ENCODE data around the gene ERAP2. TPM values are rescaled to one million over a fixed set of nuclear protein-coding genes. Genes with fewer than 3 reads are reported as not detected.
A peak's percentile ranks its signal among the peaks of the same experiment; 100 is the strongest.

The ERAP2 gene
- total RNA-seq, 2 experiments from 2014 or later, result 57.3 to 60.7 TPM

DNA sequence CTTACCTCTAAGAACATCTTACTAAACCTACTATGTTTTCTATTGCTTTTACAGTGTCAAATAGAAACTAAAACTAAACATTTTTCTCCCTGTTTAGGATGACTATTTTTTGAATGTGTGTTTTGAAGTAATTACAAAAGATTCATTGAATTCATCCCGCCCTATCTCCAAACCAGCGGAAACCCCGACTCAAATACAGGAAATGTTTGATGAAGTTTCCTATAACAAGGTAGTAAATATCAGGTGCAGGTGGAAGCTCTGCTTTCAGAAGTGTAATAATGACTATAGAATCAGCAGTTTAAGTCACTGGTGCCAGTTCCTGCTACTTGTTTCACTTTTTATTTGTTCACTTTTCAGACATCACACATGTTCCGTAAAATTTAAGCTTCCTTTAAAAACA is 20.0 kb downstream of the ERAP2 start:
- POLR2A ChIA-PET, result interaction anchor here (0.7 to 1.1 kb wide), 7 partner anchors 11 to 106 kb away, joined by 3 to 4 read pairs (median 3); partner anchors contain the start of gene LNPEP
- Mint-ChIP-seq H3K27me3 (no peaks in the 10 kb centered on the region), H3K4me3 (peak overlapping the region; percentile 77), H3K36me3 (ENCODE audit: low read depth) (peaks cover 66% of the 10 kb centered on the region), H3K27ac (peak overlapping the region; percentile 97), H3K9me3 (ENCODE audit: low read depth) (no peaks in the 10 kb centered on the region), H3K4me1 (peaks cover 52% of the 10 kb centered on the region)
- intact Hi-C loops (cut with DNase I, micrococcal nuclease), result loop anchor here (1.0 to 5.0 kb wide), 6 partner anchors 10 to 359 kb away; partner anchors contain the start of gene ERAP2 (in 2 of the 2)
- DNase-seq (peak; percentile 71), ATAC-seq (peak; percentile 74)
- CTCF ChIA-PET, result interaction anchor here (1.0 to 4.1 kb wide), 7 partner anchors 11 to 101 kb away, joined by 3 to 28 read pairs (median 6); no protein-coding TSS in a partner anchor

DNA sequence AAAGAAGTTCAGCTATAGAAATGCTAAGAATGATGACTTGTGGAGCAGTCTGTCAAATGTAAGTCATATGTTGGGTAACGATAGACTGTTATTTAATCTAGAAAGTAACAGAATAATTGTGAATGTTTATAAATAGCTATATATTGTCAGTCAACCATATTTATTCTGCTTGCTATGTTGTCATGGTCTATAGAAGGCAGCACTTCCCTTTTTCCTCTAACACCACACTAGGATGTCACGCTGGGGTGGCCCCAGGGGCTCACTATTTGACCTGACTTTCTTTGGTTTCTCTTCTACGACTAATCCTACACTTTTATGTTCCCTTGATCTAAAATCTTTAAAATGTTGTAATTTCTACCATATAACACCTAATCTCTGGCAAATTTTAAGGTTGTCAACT is 20.5 kb downstream of the ERAP2 start:
- no peaks in the 10 kb centered on the region for H3K27me3 Mint-ChIP-seq
- ChIA-PET CTCF (interaction anchor here (1.0 to 4.1 kb wide), 7 partner anchors 10 to 101 kb away, joined by 3 to 28 read pairs (median 6); no protein-coding TSS in a partner anchor), POLR2A (interaction anchor here (0.7 to 1.1 kb wide), 7 partner anchors 11 to 107 kb away, joined by 3 to 4 read pairs (median 3); partner anchors contain the start of gene LNPEP)
- intact Hi-C loops (cut with DNase I, micrococcal nuclease), result loop anchor here (1.0 to 5.0 kb wide), 6 partner anchors 11 to 360 kb away; partner anchors contain the start of gene ERAP2 (in 2 of the 2)
- DNase-seq (peak; percentile 59), ATAC-seq (peak; percentile 57)
- peaks cover 71% of the 10 kb centered on the region for H3K36me3 Mint-ChIP-seq (ENCODE audit: low read depth)
- peak overlapping the region; percentile 77 for H3K4me3 Mint-ChIP-seq
- no peaks in the 10 kb centered on the region for H3K9me3 Mint-ChIP-seq (ENCODE audit: low read depth)
- H3K27ac Mint-ChIP-seq, result peak overlapping the region; percentile 97
- peaks cover 52% of the 10 kb centered on the region for H3K4me1 Mint-ChIP-seq

DNA sequence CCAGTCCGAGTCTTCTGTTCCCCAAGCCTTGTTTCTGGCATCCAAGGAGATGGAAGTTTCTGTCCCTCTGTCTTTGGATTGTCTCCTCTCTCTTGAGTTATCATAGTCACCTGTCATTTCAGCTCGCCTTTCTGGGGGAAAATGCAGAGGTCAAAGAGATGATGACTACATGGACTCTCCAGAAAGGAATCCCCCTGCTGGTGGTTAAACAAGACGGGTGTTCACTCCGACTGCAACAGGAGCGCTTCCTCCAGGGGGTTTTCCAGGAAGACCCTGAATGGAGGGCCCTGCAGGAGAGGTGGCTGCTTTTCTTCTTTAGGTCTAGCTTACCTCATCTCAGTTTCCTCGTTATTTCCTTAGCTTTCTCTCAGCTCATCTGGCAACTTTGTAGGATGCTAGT is 25.1 kb downstream of the ERAP2 start:
- H3K36me3 Mint-ChIP-seq (ENCODE audit: low read depth), result peaks cover 66% of the 10 kb centered on the region
- DNase-seq (no peak), ATAC-seq (no peak)
- H3K27ac Mint-ChIP-seq, result peak overlapping the region; percentile 17
- H3K9me3 Mint-ChIP-seq (ENCODE audit: low read depth), result no peaks in the 10 kb centered on the region
- H3K27me3 Mint-ChIP-seq, result no peaks in the 10 kb centered on the region
- ChIA-PET POLR2A (no interaction called here), CTCF (interaction anchor here (0.6 to 2.8 kb wide), 8 partner anchors 9 to 240 kb away, joined by 3 to 11 read pairs (median 4); partner anchors contain the start of gene LIX1)
- no peak overlapping the region for H3K4me3 Mint-ChIP-seq
- intact Hi-C loops (cut with DNase I, micrococcal nuclease), result loop anchor here in 1 of 2 experiments (5.0 kb wide), 1 partner anchor 34 kb away; no protein-coding TSS in a partner anchor
- H3K4me1 Mint-ChIP-seq, result peaks cover 21% of the 10 kb centered on the region

DNA sequence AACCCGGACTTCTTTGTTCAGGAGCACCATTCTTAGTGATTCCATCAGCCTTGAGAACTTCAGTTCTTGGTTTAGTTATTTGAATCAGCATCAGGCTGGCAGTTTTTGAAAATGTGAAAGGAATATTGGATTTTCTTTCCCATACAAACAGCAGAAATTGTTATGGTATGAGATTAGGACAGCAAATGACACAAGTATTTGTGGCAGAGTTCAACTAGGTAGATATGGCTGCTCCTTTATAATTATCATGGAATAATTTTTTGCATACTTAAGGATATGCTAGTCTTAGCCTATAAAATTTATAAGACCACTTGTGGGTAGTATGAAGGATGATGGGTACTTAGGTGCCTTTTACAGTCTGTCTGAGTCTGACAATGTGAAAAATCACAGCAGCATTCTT is 25.5 kb downstream of the ERAP2 start:
- Mint-ChIP-seq H3K4me3 (no peak overlapping the region), H3K27ac (no peak overlapping the region), H3K9me3 (ENCODE audit: low read depth) (no peaks in the 10 kb centered on the region), H3K36me3 (ENCODE audit: low read depth) (peaks cover 62% of the 10 kb centered on the region), H3K27me3 (no peaks in the 10 kb centered on the region), H3K4me1 (peaks cover 17% of the 10 kb centered on the region)
- ATAC-seq, result no peak
- no peak for DNase-seq
- intact Hi-C loops (cut with DNase I, micrococcal nuclease), result loop anchor here in 1 of 2 experiments (5.0 kb wide), 1 partner anchor 35 kb away; no protein-coding TSS in a partner anchor
- CTCF ChIA-PET, result interaction anchor here (0.7 to 2.8 kb wide), 8 partner anchors 9 to 240 kb away, joined by 3 to 11 read pairs (median 4); partner anchors contain the start of gene LIX1
- POLR2A ChIA-PET, result interaction anchor here (0.7 kb wide), 1 partner anchor 16 kb away, joined by 10 read pairs; no protein-coding TSS in a partner anchor

DNA sequence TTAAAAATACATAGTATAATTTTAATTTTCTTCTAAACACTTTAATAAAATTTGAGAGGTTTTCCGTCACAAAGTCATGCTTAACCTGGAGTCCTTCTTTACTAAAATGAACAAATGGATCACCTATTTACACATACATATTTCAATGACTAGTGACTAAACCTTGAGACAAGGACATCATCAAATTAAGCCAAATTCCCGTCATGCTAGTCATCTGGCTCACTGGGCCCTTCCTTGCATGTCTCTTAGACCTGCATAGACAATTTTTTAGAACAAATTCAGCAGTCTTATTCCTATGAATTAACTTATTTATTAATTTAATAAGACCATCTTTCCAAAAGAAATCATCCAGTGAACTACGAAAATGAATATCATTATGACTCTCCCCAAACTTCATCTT is 26.6 kb downstream of the ERAP2 start:
- H3K9me3 Mint-ChIP-seq (ENCODE audit: low read depth), result no peaks in the 10 kb centered on the region
- intact Hi-C loops (cut with DNase I, micrococcal nuclease), result loop anchor here in 1 of 2 experiments (5.0 kb wide), 1 partner anchor 36 kb away; no protein-coding TSS in a partner anchor
- peaks cover 56% of the 10 kb centered on the region for H3K36me3 Mint-ChIP-seq (ENCODE audit: low read depth)
- ATAC-seq (no peak), DNase-seq (no peak)
- no peak overlapping the region for H3K27ac Mint-ChIP-seq
- H3K4me1 Mint-ChIP-seq, result peaks cover 12% of the 10 kb centered on the region
- CTCF ChIA-PET, result interaction anchor here (0.6 to 1.3 kb wide), 3 partner anchors 31 to 259 kb away, joined by 3 read pairs; no protein-coding TSS in a partner anchor
- POLR2A ChIA-PET, result no interaction called here
- no peak overlapping the region for H3K4me3 Mint-ChIP-seq
- no peaks in the 10 kb centered on the region for H3K27me3 Mint-ChIP-seq

DNA sequence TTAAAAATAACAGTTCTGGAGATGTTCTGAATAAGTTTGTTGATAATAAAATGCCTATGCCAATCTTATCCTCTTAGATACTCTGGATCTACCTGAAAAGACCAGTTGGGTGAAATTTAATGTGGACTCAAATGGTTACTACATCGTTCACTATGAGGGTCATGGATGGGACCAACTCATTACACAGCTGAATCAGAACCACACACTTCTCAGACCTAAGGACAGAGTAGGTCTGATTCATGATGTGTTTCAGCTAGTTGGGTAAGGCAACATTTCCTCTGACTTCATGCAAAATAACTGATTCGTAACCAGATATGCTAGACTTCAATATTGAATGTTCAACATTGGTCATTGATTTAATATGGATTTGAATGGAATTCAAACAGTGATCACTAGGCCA is 27.0 kb downstream of the ERAP2 start:
- ATAC-seq, result peak; percentile 83

DNA sequence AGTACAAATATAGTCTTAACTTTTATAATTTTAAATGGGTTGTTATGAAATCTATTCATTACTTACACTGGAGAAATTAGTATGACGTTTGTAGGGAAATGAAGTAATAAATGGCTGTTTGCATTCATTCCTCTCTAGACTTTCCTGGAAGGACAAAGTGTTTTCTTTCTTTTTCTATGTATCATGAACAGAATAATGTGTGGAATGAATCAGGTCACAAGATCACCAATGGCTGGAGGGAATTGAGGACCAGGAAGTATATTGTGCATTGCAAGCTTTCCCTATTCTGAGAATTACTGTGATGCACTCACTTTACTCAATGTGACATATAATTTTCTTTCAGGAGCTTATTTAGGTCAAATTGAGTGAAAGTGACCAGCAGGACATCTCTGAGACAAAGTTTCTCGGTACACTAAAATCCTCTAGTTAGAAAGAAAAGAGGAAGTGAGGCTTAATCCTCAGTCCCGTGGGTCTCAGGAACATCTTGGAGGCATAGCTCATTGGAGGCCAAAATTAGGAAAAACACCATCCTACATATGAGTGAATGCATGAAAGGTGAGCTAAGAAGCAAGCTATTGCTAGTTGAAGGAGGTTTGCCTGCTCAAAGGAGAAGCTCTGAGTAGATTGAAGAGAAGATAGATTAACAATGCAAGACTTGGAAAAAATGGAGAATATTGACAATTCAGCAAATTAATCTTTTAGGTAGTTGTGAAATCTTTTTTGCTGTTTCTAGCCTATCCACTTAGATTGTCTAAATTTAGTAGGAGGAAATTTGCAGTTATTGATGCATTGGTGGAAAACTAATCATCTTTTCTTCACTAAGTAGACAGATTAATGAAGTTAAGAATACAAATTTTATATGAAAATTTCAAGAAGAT is 28.0 kb downstream of the ERAP2 start:
- Mint-ChIP-seq H3K4me3 (no peak overlapping the region), H3K4me1 (peaks cover 9% of the 10 kb centered on the region), H3K36me3 (ENCODE audit: low read depth) (peaks cover 57% of the 10 kb centered on the region), H3K27me3 (no peaks in the 10 kb centered on the region), H3K27ac (no peak overlapping the region), H3K9me3 (ENCODE audit: low read depth) (no peaks in the 10 kb centered on the region)
- intact Hi-C loops (cut with DNase I, micrococcal nuclease), result loop anchor here in 1 of 2 experiments (1.0 to 5.0 kb wide), 2 partner anchors 15 to 37 kb away; no protein-coding TSS in a partner anchor
- ChIA-PET CTCF (interaction anchor here (0.6 to 2.8 kb wide), 8 partner anchors 10 to 257 kb away, joined by 3 to 13 read pairs (median 3); partner anchors contain the start of gene ERAP2), POLR2A (interaction anchor here (0.6 kb wide), 2 partner anchors 94 to 111 kb away, joined by 4 to 6 read pairs; no protein-coding TSS in a partner anchor)
- DNase-seq, result no peak
- ATAC-seq, result peak; percentile 61

More for the DNA sequence above, 27.0 kb downstream of the ERAP2 start:
- Mint-ChIP-seq H3K27ac (no peak overlapping the region), H3K27me3 (no peaks in the 10 kb centered on the region), H3K9me3 (ENCODE audit: low read depth) (no peaks in the 10 kb centered on the region), H3K36me3 (ENCODE audit: low read depth) (peaks cover 59% of the 10 kb centered on the region), H3K4me3 (no peak overlapping the region), H3K4me1 (peaks cover 12% of the 10 kb centered on the region)
- ChIA-PET POLR2A (no interaction called here), CTCF (interaction anchor here (1.2 to 2.8 kb wide), 4 partner anchors 20 to 258 kb away, joined by 3 to 13 read pairs (median 3); no protein-coding TSS in a partner anchor)
- no peak for DNase-seq
- intact Hi-C loops (cut with DNase I, micrococcal nuclease), result loop anchor here in 1 of 2 experiments (5.0 kb wide), 1 partner anchor 36 kb away; no protein-coding TSS in a partner anchor

DNA sequence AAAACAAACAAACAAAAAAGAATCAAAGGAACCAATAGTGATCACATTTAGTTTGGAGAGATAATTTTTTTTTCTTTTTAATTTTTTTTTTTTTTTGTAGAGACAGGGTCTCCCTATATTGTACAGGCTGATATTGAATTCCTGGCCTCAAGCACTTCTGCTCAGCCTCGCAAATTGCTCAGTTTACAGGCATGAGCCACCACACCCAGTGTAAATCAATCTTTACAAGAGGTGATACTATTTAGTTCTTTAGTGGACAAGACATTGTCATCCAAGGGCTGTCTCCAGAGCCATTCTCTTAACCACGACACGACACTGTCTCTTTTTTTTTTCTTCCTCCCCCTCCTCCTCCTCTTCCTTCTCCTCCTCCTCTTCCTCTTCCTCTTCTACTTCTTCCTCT is 29.6 kb downstream of the ERAP2 start:
- Mint-ChIP-seq H3K4me1 (peaks cover 9% of the 10 kb centered on the region), H3K27me3 (no peaks in the 10 kb centered on the region), H3K36me3 (ENCODE audit: low read depth) (peaks cover 58% of the 10 kb centered on the region), H3K4me3 (no peak overlapping the region), H3K9me3 (ENCODE audit: low read depth) (no peaks in the 10 kb centered on the region), H3K27ac (peak overlapping the region; percentile 12)
- intact Hi-C loops (cut with DNase I, micrococcal nuclease), result no loop called here
- no peak for ATAC-seq
- ChIA-PET POLR2A (no interaction called here), CTCF (interaction anchor here (2.8 kb wide), 1 partner anchor 37 kb away, joined by 13 read pairs; no protein-coding TSS in a partner anchor)
- no peak for DNase-seq

DNA sequence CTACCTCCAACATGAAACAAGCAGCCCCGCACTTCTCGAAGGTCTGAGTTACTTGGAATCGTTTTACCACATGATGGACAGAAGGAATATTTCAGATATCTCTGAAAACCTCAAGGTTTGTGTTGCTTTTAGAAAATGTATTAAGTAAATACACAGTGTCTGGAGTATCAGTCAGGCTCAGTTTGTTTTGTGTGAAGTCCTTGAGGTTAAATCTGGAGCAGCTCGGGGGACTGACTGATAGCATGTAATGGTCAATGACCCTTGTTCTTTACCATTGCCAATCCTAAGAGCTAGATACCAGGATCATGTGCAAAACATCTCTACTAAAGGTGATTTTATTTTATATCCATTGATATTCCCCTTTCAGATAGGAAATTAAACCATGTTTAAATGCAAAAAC is 32.7 kb downstream of the ERAP2 start:
- DNase-seq (no peak), ATAC-seq (no peak)
- ChIA-PET POLR2A (interaction anchor here (0.6 to 0.7 kb wide), 2 partner anchors 52 to 132 kb away, joined by 3 read pairs; no protein-coding TSS in a partner anchor), CTCF (interaction anchor here (0.6 to 0.7 kb wide), 2 partner anchors 20 to 1440 kb away, joined by 3 to 4 read pairs; no protein-coding TSS in a partner anchor)
- Mint-ChIP-seq H3K27ac (no peak overlapping the region), H3K27me3 (no peaks in the 10 kb centered on the region), H3K9me3 (ENCODE audit: low read depth) (no peaks in the 10 kb centered on the region), H3K4me3 (no peak overlapping the region), H3K36me3 (ENCODE audit: low read depth) (peaks cover 45% of the 10 kb centered on the region), H3K4me1 (peaks cover 3% of the 10 kb centered on the region)
- intact Hi-C loops (cut with DNase I, micrococcal nuclease), result no loop called here

DNA sequence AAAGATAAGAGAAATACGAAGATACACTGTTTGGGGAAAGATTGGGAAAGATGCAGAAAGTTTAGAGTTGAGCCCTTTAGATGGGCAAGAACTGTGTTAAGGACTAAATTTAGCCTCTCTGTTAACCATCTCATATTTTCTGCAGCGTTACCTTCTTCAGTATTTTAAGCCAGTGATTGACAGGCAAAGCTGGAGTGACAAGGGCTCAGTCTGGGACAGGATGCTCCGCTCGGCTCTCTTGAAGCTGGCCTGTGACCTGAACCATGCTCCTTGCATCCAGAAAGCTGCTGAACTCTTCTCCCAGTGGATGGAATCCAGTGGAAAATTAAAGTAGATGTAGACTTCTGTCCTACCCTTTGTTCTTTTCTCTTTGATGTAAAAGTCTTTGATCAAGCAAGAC is 33.1 kb downstream of the ERAP2 start:
- Mint-ChIP-seq H3K27me3 (no peaks in the 10 kb centered on the region), H3K4me3 (no peak overlapping the region), H3K27ac (no peak overlapping the region), H3K9me3 (ENCODE audit: low read depth) (no peaks in the 10 kb centered on the region), H3K4me1 (peaks cover 6% of the 10 kb centered on the region), H3K36me3 (ENCODE audit: low read depth) (peaks cover 45% of the 10 kb centered on the region)
- no peak for DNase-seq
- intact Hi-C loops (cut with DNase I, micrococcal nuclease), result no loop called here
- CTCF ChIA-PET, result interaction anchor here (0.6 to 1.7 kb wide), 2 partner anchors 13 to 1440 kb away, joined by 4 to 6 read pairs; no protein-coding TSS in a partner anchor
- POLR2A ChIA-PET, result interaction anchor here (0.7 kb wide), 1 partner anchor 132 kb away, joined by 3 read pairs; no protein-coding TSS in a partner anchor
- no peak for ATAC-seq

DNA sequence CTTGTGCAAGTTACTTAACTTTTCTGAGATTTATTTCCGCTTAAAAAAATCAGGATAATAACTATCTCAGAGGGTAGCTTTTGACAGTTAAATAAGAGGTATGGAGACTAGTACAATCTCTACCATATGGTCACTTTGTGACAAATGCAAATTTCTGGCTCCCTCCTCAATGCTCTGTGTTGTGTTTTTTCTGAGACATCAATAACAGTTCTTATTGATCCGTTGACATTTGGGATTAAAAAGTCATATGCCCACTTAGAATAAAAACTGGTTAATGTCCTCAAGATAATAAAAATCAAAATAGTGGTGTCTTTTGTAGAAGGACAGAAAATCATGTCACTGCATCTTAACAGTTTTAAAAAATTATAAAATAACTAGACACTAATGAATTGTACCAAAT is 34.8 kb downstream of the ERAP2 start:
- ChIA-PET POLR2A (no interaction called here), CTCF (interaction anchor here (0.6 to 1.7 kb wide), 8 partner anchors 9 to 228 kb away, joined by 3 to 6 read pairs (median 4); no protein-coding TSS in a partner anchor)
- Mint-ChIP-seq H3K36me3 (ENCODE audit: low read depth) (peaks cover 45% of the 10 kb centered on the region), H3K27me3 (no peaks in the 10 kb centered on the region), H3K27ac (no peak overlapping the region), H3K9me3 (ENCODE audit: low read depth) (no peaks in the 10 kb centered on the region), H3K4me1 (peaks cover 6% of the 10 kb centered on the region), H3K4me3 (no peak overlapping the region)
- intact Hi-C loops (cut with DNase I, micrococcal nuclease), result no loop called here
- no peak for ATAC-seq
- no peak for DNase-seq

Measured in activated CD4-positive, alpha-beta T cell treated with anti-CD3 and anti-CD28 coated beads for 36 hours (primary cell).